K562 (cell line): ENCODE results near the gene LRRC57. TPM values are rescaled to one million over a fixed set of nuclear protein-coding genes. Genes with fewer than 3 reads are reported as not detected.

Experiments used
- DIDO1 ChIP-seq: fragments of 450-650 bp; IDR thresholded peaks from 2 replicates; pipeline ENCODE4 v1.6.1; 2016; ENCODE audit warnings: low read depth, missing biosample characterization, missing genetic modification characterization
- ELF4 ChIP-seq: fragments of 450-650 bp; formaldehyde crosslinking; IDR thresholded peaks from 2 replicates; pipeline ENCODE4 v1.4.0; 2022; ENCODE audit warnings: missing genetic modification characterization
- FOXJ2 ChIP-seq: fragments of 200-800 bp; sonication (Bioruptor generic); IDR thresholded peaks from 2 replicates; pipeline ENCODE4 v1.6.1; 2016; ENCODE audit warnings: missing genetic modification characterization, missing compliant biosample characterization
- HDAC3 ChIP-seq: fragments of 450-650 bp; IDR thresholded peaks from 2 replicates; pipeline ENCODE4 v1.6.1; 2018; ENCODE audit warnings: borderline replicate concordance, mild to moderate bottlenecking, moderate library complexity; ENCODE audit not compliant: partially characterized antibody
- HDAC6 ChIP-seq: IDR thresholded peaks from 2 replicates; pipeline ENCODE4 v1.6.1; 2012; ENCODE audit warnings: low read depth, mild to moderate bottlenecking, control low read depth, inconsistent platforms, low read length, moderate library complexity
- HDGF ChIP-seq: fragments of 450-650 bp; IDR thresholded peaks from 2 replicates; pipeline ENCODE4 v1.6.1; 2016
- MCM5 ChIP-seq: fragments of 450-650 bp; IDR thresholded peaks from 2 replicates; pipeline ENCODE4 v1.6.1; 2016; ENCODE audit warnings: low read depth
- MYNN ChIP-seq, 2 experiments: sonication (generic); formaldehyde crosslinking in 1 of 2; IDR thresholded peaks; 2 replicates each; pipeline versions ENCODE4 v1.5.0 to v1.6.1; 2016 to 2020; ENCODE audit warnings: antibody characterized with exemption in 1 of 2, missing genetic modification reagents in 1 of 2
- NR2C1 ChIP-seq, 2 experiments: fragments of 450-650 bp; IDR thresholded peaks; 2 replicates each; pipeline ENCODE4 v1.6.1; 2017; ENCODE audit warnings: mild to moderate bottlenecking in 2 of 2, antibody characterized with exemption in 1 of 2, inconsistent platforms in 1 of 2, missing compliant biosample characterization in 1 of 2, missing genetic modification characterization in 1 of 2
- PHF21A ChIP-seq: fragments of 450-650 bp; IDR thresholded peaks from 2 replicates; pipeline ENCODE4 v1.6.1; 2017; ENCODE audit warnings: low read depth, borderline replicate concordance
- POLR2G ChIP-seq: fragments of 200-400 bp; formaldehyde crosslinking; IDR thresholded peaks from 2 replicates; pipeline ENCODE4 v1.6.1; 2017; ENCODE audit warnings: low read depth, mild to moderate bottlenecking, antibody characterized with exemption, low read length, moderate library complexity
- RBM17 ChIP-seq: fragments of 200-400 bp; formaldehyde crosslinking; IDR thresholded peaks from 2 replicates; pipeline ENCODE4 v1.6.1; 2017; ENCODE audit warnings: low read depth, mild to moderate bottlenecking, low read length, borderline replicate concordance
- SMARCC2 ChIP-seq: fragments of 450-650 bp; IDR thresholded peaks from 2 replicates; pipeline ENCODE4 v1.6.1; 2017; ENCODE audit warnings: antibody characterized with exemption, moderate library complexity, mild to moderate bottlenecking, low read depth
- SRSF1 ChIP-seq: fragments of 200-400 bp; formaldehyde crosslinking; IDR thresholded peaks from 2 replicates; pipeline ENCODE4 v1.6.1; 2017; ENCODE audit warnings: mild to moderate bottlenecking, low read depth, low read length, moderate library complexity
- SRSF9 ChIP-seq: fragments of 200-400 bp; formaldehyde crosslinking; IDR thresholded peaks from 2 replicates; pipeline ENCODE4 v1.6.1; 2017; ENCODE audit warnings: low read depth, low read length, borderline replicate concordance
- ZC3H11A ChIP-seq: IDR thresholded peaks from 2 replicates; pipeline ENCODE4 v1.6.1; 2012; ENCODE audit warnings: low read depth, low read length, improper control_type of control experiment
- ZKSCAN3 ChIP-seq: fragments of 250-450 bp; sonication (Bioruptor Pico); IDR thresholded peaks from 2 replicates; pipeline ENCODE4 v1.4.0; 2020
- ZNF436 ChIP-seq: fragments of 250-450, 450-650 bp; sonication (Bioruptor Pico); formaldehyde crosslinking; IDR thresholded peaks from 2 replicates; pipeline ENCODE4 v1.7.0; 2020; ENCODE audit warnings: mild to moderate bottlenecking
- ZNF75A ChIP-seq: fragments of 450-650 bp; formaldehyde crosslinking; IDR thresholded peaks from 2 replicates; pipeline ENCODE4 v1.4.0; 2020; ENCODE audit warnings: mild to moderate bottlenecking
- ZNF766 ChIP-seq: fragments of 200-800 bp; sonication (Bioruptor generic); conservative IDR thresholded peaks from 2 replicates; pipeline ENCODE4 v1.6.1; 2016; ENCODE audit warnings: missing genetic modification characterization, missing compliant biosample characterization
- polyA plus RNA-seq, 8 experiments: library from polyadenylated mRNA; depleted of rRNA in 4 of 8; stranded (reverse) in 5 of 8; unstranded in 3 of 8; fragments of >200 nt; fragmentation: Nextera tagmentation in 2 of 8; fragmentation: Illumina TruSeq in 1 of 8; extraction: Ambion mirVana in 2 of 8; extraction: Trizol in 1 of 8; gene quantifications; 2 replicates each; pipeline versions ENCODE4 v1.2.1 to v1.2.3, GENCODE V29; 2011 to 2014; ENCODE audit warnings: inconsistent platforms in 1 of 8, missing spikeins in 1 of 8
- total RNA-seq, 7 experiments: library from RNA; depleted of rRNA in 6 of 7; stranded (reverse); fragments of >200 nt in 6 of 7; fragmentation: Illumina TruSeq in 2 of 7; extraction: Trizol in 2 of 7; gene quantifications; 2 replicates each; pipeline versions ENCODE4 v1.2.1 to v1.2.3, GENCODE V29; 2011 to 2021; ENCODE audit warnings: low replicate concordance in 1 of 7
- TF ChIP-seq, protein P1 (sequence below): fragments of 450-650 bp; conservative IDR thresholded peaks from 2 replicates; pipeline ENCODE4 v1.6.1; 2016; ENCODE audit warnings: missing genetic modification characterization, low read depth, mild to moderate bottlenecking, missing compliant biosample characterization, moderate library complexity
- TF ChIP-seq, protein P2 (sequence below): IDR thresholded peaks from 2 replicates; pipeline ENCODE4 v1.6.1; 2011; ENCODE audit not compliant: insufficient read length; ENCODE audit errors: extremely low read depth
- TF ChIP-seq, protein P3 (sequence below): sonication (generic); formaldehyde crosslinking; IDR thresholded peaks from 2 replicates; pipeline ENCODE4 v1.8.1; 2023; ENCODE audit warnings: mild to moderate bottlenecking, missing genetic modification reagents
- TF ChIP-seq, protein P4 (sequence below), 2 experiments: fragments of 450-650 bp in 1 of 2; sonication (generic) in 1 of 2; formaldehyde crosslinking in 1 of 2; IDR thresholded peaks in 1 of 2; conservative IDR thresholded peaks in 1 of 2; 2 replicates each; pipeline versions ENCODE4 v1.6.1 to v1.8.1; 2016 to 2023; ENCODE audit warnings: mild to moderate bottlenecking in 2 of 2, moderate library complexity in 2 of 2, inconsistent platforms in 1 of 2, missing genetic modification reagents in 1 of 2

The LRRC57 gene
- total and polyA plus RNA-seq, 9 of the 15 experiments (the other 6 are each of a cell fraction or from before 2014, with no cell fraction given), result 3.9 to 20.4 (median 14.8) TPM

DNA sequence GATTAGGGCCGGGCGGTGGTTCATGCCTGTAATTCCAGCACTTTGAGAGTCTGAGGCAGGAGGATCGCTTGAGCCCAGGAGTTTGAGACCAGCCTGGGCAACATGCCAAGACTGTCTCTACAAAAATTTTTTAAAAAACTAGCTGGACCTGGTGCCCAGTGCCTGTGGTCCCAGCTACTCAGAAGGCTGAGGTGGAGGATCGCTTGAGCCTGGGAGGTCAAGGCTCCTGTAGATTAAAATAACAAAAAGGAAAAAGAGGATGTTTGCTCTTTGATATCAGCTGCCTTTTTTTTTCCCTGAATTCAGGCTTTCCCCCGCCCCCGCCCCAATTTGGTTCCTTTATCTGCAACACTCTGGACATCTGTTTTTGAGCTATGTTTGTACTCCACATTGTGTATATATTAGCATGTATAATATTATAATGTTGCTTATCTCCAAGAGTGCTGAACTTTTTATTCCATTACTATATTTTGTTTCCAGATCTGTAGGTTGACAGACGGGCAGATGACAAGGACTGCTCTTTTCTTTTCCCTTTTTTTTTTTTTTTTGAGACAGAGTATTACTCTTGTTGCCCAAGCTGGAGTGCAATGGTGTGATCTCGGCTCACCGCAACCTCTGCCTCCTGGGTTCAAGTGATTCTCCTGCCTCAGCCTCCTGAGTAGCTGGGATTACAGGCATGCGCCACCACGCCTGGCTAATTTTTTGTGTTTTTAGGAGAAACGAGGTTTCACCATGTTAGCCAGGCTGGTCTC is 48.6 kb downstream of the LRRC57 start (continued):
- TF ChIP-seq, protein P1, sequence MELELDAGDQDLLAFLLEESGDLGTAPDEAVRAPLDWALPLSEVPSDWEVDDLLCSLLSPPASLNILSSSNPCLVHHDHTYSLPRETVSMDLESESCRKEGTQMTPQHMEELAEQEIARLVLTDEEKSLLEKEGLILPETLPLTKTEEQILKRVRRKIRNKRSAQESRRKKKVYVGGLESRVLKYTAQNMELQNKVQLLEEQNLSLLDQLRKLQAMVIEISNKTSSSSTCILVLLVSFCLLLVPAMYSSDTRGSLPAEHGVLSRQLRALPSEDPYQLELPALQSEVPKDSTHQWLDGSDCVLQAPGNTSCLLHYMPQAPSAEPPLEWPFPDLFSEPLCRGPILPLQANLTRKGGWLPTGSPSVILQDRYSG (tag), result no peak
- TF ChIP-seq ZC3H11A (no peak), SRSF9 (no peak), MYNN (IDR thresholded peaks at IDR 0.05) (0 out of 2 replicates have a peak, but pooled peaks have one; percentile 23), MYNN (CRISPR knock-in tag; IDR thresholded peaks at IDR 0.05) (no peak), ZKSCAN3 (no peak), FOXJ2 (tag) (no peak), POLR2G (no peak), PHF21A (no peak), NR2C1 (IDR thresholded peaks at IDR 0.05) (no peak), NR2C1 (tag; IDR thresholded peaks at IDR 0.05) (no peak), SRSF1 (no peak), ZNF436 (CRISPR knock-in tag) (no peak), ZNF75A (no peak), DIDO1 (tag) (no peak), HDAC6 (no peak), MCM5 (no peak), SMARCC2 (peak; percentile 32; the same call in 1 of the 2 replicates), ZNF766 (CRISPR knock-in tag) (0 out of 2 replicates have a peak, but pooled peaks have one; percentile 20), HDAC3 (peak; percentile 16), RBM17 (no peak), HDGF (0 out of 2 replicates have a peak, but pooled peaks have one; percentile 69), ELF4 (CRISPR knock-in tag) (no peak)
- TF ChIP-seq, protein P2, sequence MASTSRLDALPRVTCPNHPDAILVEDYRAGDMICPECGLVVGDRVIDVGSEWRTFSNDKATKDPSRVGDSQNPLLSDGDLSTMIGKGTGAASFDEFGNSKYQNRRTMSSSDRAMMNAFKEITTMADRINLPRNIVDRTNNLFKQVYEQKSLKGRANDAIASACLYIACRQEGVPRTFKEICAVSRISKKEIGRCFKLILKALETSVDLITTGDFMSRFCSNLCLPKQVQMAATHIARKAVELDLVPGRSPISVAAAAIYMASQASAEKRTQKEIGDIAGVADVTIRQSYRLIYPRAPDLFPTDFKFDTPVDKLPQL, result no peak
- TF ChIP-seq, protein P3, sequence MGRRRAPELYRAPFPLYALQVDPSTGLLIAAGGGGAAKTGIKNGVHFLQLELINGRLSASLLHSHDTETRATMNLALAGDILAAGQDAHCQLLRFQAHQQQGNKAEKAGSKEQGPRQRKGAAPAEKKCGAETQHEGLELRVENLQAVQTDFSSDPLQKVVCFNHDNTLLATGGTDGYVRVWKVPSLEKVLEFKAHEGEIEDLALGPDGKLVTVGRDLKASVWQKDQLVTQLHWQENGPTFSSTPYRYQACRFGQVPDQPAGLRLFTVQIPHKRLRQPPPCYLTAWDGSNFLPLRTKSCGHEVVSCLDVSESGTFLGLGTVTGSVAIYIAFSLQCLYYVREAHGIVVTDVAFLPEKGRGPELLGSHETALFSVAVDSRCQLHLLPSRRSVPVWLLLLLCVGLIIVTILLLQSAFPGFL (CRISPR knock-in tag), result no peak
- TF ChIP-seq, protein P4, sequence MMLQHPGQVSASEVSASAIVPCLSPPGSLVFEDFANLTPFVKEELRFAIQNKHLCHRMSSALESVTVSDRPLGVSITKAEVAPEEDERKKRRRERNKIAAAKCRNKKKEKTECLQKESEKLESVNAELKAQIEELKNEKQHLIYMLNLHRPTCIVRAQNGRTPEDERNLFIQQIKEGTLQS (IDR thresholded peaks at IDR 0.05), result no peak
- TF ChIP-seq, protein P4 (CRISPR knock-in tag; conservative IDR thresholded peaks at IDR 0.05), result no peak
